Uterus (tissue), 4 donors: ENCODE results near the gene TEX53. TPM values are rescaled to one million over a fixed set of nuclear protein-coding genes. Genes with fewer than 3 reads are reported as not detected.

Source experiments
- DNase-seq, 2 donors: peaks; one replicate each; pipeline ENCODE4 v3.0.0-alpha.2; 2019 to 2020
- H3K27ac ChIP-seq, 2 donors: fragments of 200-600 bp; sonication (generic); 1 replicate in 1 of 2; 2 replicates in 1 of 2; pipeline ENCODE4 v1.5.1; 2016 to 2018
- H3K27me3 ChIP-seq, 2 donors: fragments of 200-600 bp; sonication (generic); one replicate each; pipeline ENCODE4 v1.5.1; 2018 to 2019; ENCODE audit warnings: control low read depth in 1 of 2
- H3K36me3 ChIP-seq, 2 donors: fragments of 200-600 bp; sonication (generic); one replicate each; pipeline ENCODE4 v1.5.1; 2019; ENCODE audit warnings: control low read depth in 1 of 2
- H3K4me1 ChIP-seq, 2 donors: fragments of 200-600 bp; sonication (generic); one replicate each; pipeline ENCODE4 v1.5.1; 2018 to 2019; ENCODE audit warnings: control low read depth in 1 of 2
- H3K4me3 ChIP-seq, 2 donors: fragments of 200-600 bp; sonication (generic); 1 replicate in 1 of 2; 2 replicates in 1 of 2; pipeline ENCODE4 v1.5.1; 2018 to 2019; ENCODE audit warnings: mild to moderate bottlenecking in 1 of 2
- H3K9me3 ChIP-seq, 2 donors: fragments of 200-600 bp; sonication (generic); one replicate each; pipeline ENCODE4 v1.5.1; 2019; ENCODE audit warnings: control low read depth in 1 of 2
- CTCF ChIP-seq, 4 experiments: fragments of 200-600 bp in 2 of 4; fragments of 450-650 bp in 2 of 4; sonication (generic) in 2 of 4; IDR thresholded peaks; one replicate each; pipeline ENCODE4 v1.5.1; 2016 to 2019; ENCODE audit warnings: antibody characterized with exemption in 4 of 4, mild to moderate bottlenecking in 2 of 4, moderate library complexity in 1 of 4
- POLR2A ChIP-seq, 2 donors: fragments of 450-650 bp; IDR thresholded peaks; one replicate each; pipeline ENCODE4 v1.6.1; 2016; ENCODE audit warnings: antibody characterized with exemption in 2 of 2, mild to moderate bottlenecking in 1 of 2, moderate library complexity in 1 of 2
- intact Hi-C: fragments of 100-400 bp; cut with DNase I; formaldehyde crosslinking; loops from one replicate; pipeline ENCODE4 v1.15.1; 2023; ENCODE audit warnings: low total_unique reads
- total RNA-seq, 4 donors: library from RNA; depleted of rRNA in 3 of 4; stranded (reverse); fragments of >200 nt in 3 of 4; gene quantifications; one replicate each; pipeline versions ENCODE4 v1.1.0 to v1.2.4, GENCODE V29; 2014 to 2023
- donor health status: DM: yes; HTN: yes; CAD: no.

The TEX53 gene
- total RNA-seq, 4 donors from 2014 or later = not detected

GRCh38 chr9:114666851-114667250 lies 9.2 kb upstream of the TEX53 start:
- no peak for TF ChIP-seq CTCF (IDR thresholded peaks at IDR 0.05)
- no peaks in the 10 kb centered on the region for H3K27me3 ChIP-seq
- H3K27ac ChIP-seq = no peak overlapping the region
- no peaks in the 10 kb centered on the region for H3K9me3 ChIP-seq
- H3K4me1 ChIP-seq = no peaks in the 10 kb centered on the region
- no peak overlapping the region for H3K4me3 ChIP-seq
- no peak for DNase-seq
- H3K36me3 ChIP-seq = no peaks in the 10 kb centered on the region
- intact Hi-C loops = no loop called here

DNA sequence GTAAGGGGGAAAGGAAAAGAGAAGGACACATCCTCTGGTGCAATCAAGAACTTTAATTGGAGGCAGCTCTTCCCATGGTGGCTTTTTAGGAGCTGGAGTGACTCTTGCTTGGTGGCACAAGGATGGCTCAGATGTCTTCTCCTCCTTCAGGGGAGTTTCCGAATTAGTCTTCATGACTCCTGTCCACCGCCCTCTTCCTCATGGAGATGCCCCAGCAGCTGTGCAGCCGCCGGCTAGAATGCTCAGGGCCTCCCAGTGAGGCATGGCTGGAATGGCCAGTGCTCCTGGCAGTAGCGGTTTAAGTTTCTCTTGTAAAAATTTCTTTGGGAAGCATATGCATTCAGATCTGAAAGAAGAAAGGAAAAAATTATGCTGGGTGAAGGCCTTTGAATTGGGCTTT lies 8.8 kb upstream of the TEX53 start:
- Histone ChIP-seq H3K4me3 (no peak overlapping the region), H3K27me3 (no peaks in the 10 kb centered on the region), H3K27ac (no peak overlapping the region), H3K36me3 (no peaks in the 10 kb centered on the region), H3K4me1 (no peaks in the 10 kb centered on the region), H3K9me3 (no peaks in the 10 kb centered on the region)
- TF ChIP-seq CTCF (IDR thresholded peaks at IDR 0.05) (no peak), POLR2A (IDR thresholded peaks at IDR 0.05) (no peak)
- DNase-seq = no peak
- intact Hi-C loops = no loop called here

GRCh38 chr9:114664181-114664580 lies 6.6 kb upstream of the TEX53 start:
- Histone ChIP-seq H3K4me3 (no peak overlapping the region), H3K36me3 (no peaks in the 10 kb centered on the region), H3K27ac (no peak overlapping the region), H3K27me3 (no peaks in the 10 kb centered on the region), H3K4me1 (no peaks in the 10 kb centered on the region), H3K9me3 (no peaks in the 10 kb centered on the region)
- intact Hi-C loops = no loop called here
- TF ChIP-seq POLR2A (IDR thresholded peaks at IDR 0.05) = no peak
- no peak for TF ChIP-seq CTCF (IDR thresholded peaks at IDR 0.05)
- no peak for DNase-seq

- Histone ChIP-seq H3K27me3 (no peaks in the 10 kb centered on the region), H3K9me3 (no peaks in the 10 kb centered on the region), H3K4me3 (no peak overlapping the region), H3K27ac (no peak overlapping the region), H3K4me1 (no peaks in the 10 kb centered on the region), H3K36me3 (no peaks in the 10 kb centered on the region)
- intact Hi-C loops = no loop called here
- TF ChIP-seq POLR2A (IDR thresholded peaks at IDR 0.05) (no peak), CTCF (IDR thresholded peaks at IDR 0.05) (peak; percentile 57 to 71 (median 65))
- DNase-seq = peak in 1 of 2 donors; percentile 26
Observed at GRCh38 chr9:114662081-114662989, 4.7 kb upstream of the TEX53 start.

- Histone ChIP-seq H3K4me3 (no peak overlapping the region), H3K36me3 (no peaks in the 10 kb centered on the region), H3K27me3 (no peaks in the 10 kb centered on the region), H3K27ac (no peak overlapping the region), H3K4me1 (no peaks in the 10 kb centered on the region), H3K9me3 (no peaks in the 10 kb centered on the region)
- TF ChIP-seq POLR2A (IDR thresholded peaks at IDR 0.05) (no peak), CTCF (IDR thresholded peaks at IDR 0.05) (no peak)
- no peak for DNase-seq
- intact Hi-C loops = loop anchor here (10.0 kb wide), 1 partner anchor 222 kb away; no protein-coding TSS in a partner anchor
Observed at GRCh38 chr9:114656301-114656700, 1.3 kb downstream of the TEX53 start.
